Measurements from ENCODE around the gene DUSP3.

Gene DUSP3

DNA sequence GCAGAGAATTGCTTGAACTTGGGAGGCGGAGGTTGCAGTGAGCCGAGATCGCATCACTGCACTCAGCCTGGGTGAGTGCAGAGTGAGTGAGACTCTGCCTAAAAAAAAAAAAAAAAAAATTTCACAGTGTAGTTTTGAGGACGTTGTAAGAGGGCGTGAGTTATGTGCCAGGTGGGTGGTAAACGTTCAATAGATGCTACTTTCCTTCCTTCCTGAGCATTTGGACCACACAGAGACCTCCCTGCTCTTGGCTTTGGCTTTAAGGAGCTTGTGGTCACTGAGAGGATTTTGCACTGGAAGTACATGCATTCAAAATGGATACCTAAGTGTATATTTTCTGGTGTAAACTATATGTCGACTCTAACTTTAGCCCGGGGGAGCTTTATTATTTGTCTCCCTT lies 50.7 kb downstream of the DUSP3 start:
- DNase-seq (ENCODE audit: low spot score): no peak

DNA sequence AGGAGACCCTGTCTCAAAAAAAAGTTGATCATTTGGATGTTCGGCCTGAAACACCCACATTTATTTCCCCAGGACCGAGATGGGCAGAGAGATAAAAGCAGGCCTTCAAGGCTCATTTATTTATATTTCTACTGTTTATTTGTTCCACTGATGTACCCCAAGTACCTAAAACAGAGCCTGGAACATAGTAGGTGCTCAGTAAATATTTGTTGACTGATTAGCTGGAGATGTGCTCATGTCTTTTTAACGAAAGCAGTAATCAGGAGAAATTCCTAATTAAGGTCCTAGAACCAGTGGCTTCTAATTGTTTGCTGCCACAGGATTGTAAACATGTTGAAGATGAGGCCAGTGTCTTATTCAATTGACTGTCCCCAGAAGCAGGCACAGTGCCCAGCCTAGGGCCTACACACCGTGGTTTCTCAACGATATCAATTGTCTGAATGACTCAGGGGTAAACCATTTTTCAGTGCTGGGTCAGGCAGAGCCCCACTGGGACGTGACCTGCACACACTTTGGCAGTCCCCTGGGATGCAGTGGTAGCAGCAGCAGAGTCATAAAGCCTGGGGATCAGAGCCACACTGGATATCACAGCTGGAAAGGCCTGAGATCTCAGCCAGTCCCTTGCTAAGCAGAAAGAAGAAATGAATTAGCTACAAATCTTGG lies 54.9 kb downstream of the DUSP3 start:
- DNase-seq (ENCODE audit: low spot score): no peak

DNA sequence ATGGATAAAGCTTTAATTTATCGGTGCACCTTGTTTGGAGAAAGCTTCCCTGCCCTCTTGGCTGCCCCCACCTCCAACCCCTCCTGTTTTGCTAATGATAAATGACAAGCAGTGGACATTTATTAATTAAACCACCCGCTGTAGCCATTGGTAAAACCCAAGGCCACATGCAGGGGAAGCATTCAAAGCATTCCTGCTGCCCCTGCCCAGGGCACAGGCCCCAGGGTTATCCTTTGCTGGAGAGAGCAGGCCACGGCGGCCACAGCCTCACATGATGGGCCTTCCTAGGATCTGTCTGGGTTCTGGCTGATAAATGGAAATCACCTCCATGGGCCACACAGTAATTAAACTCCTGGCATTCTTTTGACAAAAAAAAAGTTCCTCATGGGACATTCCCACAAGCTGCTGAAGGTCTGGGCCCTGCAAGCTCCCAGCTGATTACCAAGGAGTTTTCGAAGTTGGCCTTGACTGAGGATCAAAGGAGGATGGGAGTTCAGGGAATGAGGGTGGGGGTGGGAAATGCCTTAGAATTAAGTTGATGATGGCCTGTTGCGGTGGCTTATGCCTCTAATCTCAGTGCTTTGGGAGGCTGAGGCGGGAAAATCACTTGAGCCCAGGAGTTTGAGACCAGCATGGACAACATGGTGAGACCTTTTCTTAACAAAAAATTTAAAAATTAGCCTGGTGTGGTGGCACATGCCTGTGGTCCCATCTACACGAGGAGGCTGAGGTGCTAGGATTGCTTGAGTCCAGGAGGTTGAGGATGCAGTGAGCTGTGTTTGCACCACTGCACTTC lies 55.7 kb downstream of the DUSP3 start:
- DNase-seq (ENCODE audit: low spot score): no peak

DNA sequence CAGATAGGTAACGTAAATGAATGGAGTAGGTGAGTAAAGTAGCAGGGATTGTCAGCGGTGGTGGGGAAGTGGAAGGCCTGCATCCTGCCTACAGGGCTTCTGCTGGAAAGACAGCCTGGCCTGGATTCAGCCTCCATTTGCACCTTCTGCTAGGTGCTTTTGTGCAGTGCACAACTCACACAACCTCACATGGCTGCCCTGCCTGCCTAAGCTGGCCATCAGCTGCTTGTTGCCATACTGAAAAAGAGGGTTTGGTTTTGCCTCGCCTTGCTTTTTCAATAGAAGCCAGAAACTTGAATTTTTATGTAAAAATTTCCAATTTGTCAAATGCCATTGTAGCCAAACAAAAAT lies 56.5 kb downstream of the DUSP3 start:
- no peak for DNase-seq (ENCODE audit: low spot score)

DNA sequence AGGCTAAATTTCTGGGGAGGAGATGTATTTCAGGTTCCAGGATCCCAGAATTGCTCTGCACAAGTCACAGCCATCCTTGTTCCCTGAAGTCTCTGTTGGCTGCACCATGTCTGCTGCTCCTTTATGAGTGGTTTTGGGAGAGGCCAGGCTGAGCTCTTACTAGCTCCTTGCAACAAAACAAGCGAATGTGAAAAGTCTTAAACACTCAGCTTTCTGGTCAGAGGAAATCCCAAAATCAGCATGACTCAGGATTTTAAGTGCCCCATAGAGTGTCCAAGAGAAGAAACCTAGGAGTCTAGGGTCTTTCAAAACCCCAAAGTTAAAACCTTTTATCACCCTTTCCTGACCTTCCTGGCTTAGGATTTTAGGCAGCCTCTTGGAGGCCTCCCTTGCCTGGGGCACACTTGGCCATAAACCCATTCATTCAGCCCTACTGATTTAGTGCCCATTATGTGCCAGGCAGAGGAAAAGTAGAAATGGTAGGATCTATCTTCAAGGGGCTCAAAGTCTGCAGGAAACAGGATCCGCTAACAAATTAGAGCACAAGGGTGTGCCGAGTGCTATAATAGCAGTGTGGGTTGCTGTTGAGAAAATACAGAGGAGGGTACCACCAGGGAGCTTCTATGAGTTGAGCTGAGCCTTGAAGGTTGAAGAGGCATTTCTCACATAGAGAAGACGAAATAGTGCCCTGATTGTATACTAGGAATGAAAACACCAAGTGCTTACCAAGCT lies 57.1 kb downstream of the DUSP3 start:
- no peak for DNase-seq (ENCODE audit: low spot score)

DNA sequence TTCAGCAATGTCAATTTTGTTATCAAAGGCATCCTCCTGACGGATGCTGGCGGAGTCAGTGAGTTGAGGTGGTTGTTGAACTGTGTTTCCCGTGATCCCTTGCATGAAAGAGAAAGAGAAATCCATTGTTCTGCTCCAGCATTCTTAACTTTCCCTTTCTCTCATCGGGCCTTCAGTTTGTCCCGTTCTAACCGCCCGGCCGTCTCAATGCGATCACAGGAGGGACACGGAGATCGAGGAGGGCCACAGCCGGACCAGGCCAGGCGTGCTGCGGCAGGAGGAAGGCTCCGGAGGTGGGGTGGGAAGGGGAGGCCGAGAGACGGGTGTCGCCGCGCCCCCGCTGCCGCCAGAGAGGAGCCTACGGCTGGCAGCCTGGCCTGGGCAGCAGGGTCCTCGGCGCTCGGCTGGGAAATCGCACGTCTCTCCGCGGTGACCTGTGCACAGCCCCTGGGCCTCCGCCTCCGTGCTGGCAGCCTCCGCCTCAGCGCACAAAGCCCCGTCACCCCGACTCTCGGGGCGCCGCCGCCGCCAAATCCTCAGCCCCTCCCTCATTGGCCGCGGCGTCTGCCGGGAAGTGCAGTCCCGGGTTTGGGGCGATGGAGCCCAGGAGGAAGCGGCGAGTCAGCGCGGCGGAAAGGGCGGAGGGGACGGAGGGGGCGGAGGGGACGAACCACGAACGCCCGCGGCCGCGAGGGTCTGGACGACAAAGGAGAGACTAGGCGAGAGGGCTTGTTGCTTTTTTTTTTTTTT lies 58.3 kb downstream of the DUSP3 start:
- peak; percentile 91 for DNase-seq (ENCODE audit: low spot score)

DNA sequence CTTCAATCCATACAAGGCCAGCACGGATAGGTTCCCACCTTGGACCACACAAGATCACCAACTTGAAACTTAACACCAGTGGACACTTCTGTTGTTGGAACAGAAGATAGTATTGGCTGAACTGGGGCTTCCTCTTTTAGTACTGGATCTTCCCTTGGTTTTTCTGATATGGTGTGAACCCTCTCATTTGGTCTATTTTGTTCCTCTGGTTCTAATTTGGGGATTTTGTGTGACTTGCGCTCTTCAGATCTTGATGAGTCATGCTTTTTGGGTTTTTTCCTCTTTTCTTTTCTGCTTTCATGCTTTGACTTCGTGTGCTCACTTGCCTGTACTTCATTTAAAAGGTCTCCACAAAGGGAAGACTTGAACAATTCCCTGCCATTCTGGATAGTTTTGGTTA lies 59.2 kb downstream of the DUSP3 start:
- no peak for DNase-seq (ENCODE audit: low spot score)

DNA sequence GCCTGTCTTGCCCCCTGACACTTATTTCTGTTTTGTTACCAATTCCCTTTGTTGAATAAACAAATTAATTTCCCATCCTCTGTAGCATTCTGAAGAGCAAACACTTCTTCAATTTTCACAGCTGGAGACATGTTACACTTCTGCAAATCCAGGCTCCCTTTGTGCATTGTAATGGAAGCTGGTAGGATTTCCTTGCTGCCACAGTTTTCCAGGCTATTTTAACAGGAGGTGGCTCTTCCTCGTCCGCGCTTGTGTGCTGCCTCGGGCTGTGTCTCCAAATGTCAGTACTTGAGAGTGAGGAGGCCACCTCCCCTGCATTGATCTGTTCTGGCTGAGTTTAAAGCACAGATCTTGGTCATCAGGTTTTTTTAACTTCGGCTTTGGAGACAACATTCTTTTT lies 60.2 kb downstream of the DUSP3 start:
- DNase-seq (ENCODE audit: low spot score): no peak

DNA sequence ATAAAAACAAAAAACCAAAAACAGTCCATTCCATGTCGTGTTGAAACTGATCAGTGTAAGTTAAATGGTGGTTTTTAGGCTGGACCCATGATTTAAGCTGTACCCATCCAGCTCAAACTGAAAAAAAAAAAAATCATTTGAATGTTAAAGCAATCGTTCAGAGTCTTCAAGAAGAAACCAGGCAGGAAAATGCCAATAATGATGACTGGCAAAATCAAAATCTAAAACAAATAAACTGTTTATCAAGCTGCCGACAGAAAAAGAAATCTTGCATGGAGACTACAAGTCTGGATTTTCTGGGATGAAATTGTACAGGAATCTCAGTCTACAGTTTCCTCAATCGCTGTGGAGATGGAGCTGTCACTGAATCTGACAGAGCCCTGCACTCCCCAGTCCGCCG lies 60.9 kb downstream of the DUSP3 start:
- no peak for DNase-seq (ENCODE audit: low spot score)

All from left forelimb (tissue), 1 donor.